ENCODE measurements around the gene TBKBP1.

Gene TBKBP1

GRCh38 chr17:47728214-47728877 is 34.4 kb downstream of the TBKBP1 start:
- DNase-seq (ENCODE audit: low read depth): no peak
- TF ChIP-seq MYC (IDR thresholded peaks at IDR 0.05; ENCODE audit: low read depth, low read length) (no peak), CTCF (IDR thresholded peaks at IDR 0.05; ENCODE audit: low read depth, low read length) (no peak), MAX (IDR thresholded peaks at IDR 0.05; ENCODE audit: low read depth, low read length) (no peak), POLR2A (IDR thresholded peaks at IDR 0.05; ENCODE audit: extremely low read depth, insufficient read length) (no peak)

GRCh38 chr17:47729476-47729875 is 35.5 kb downstream of the TBKBP1 start:
- no peak for DNase-seq (ENCODE audit: low read depth)
- no peak for TF ChIP-seq MYC (IDR thresholded peaks at IDR 0.05; ENCODE audit: low read depth, low read length)
- TF ChIP-seq POLR2A (IDR thresholded peaks at IDR 0.05; ENCODE audit: extremely low read depth, insufficient read length): no peak
- no peak for TF ChIP-seq CTCF (IDR thresholded peaks at IDR 0.05; ENCODE audit: low read depth, low read length)
- no peak for TF ChIP-seq MAX (IDR thresholded peaks at IDR 0.05; ENCODE audit: low read depth, low read length)
- no peak overlapping the region for H3K4me3 ChIP-seq (ENCODE audit: low read depth, low read length)

More at GRCh38 chr17:47728214-47728877, 34.4 kb downstream of the TBKBP1 start:
- no peak overlapping the region for H3K4me3 ChIP-seq (ENCODE audit: low read depth, low read length)

GRCh38 chr17:47730681-47731080 is 36.7 kb downstream of the TBKBP1 start:
- TF ChIP-seq CTCF (IDR thresholded peaks at IDR 0.05; ENCODE audit: low read depth, low read length) (no peak), POLR2A (IDR thresholded peaks at IDR 0.05; ENCODE audit: extremely low read depth, insufficient read length) (no peak), MYC (IDR thresholded peaks at IDR 0.05; ENCODE audit: low read depth, low read length) (no peak), MAX (IDR thresholded peaks at IDR 0.05; ENCODE audit: low read depth, low read length) (no peak)
- DNase-seq (ENCODE audit: low read depth): no peak

GRCh38 chr17:47731396-47731795 is 37.4 kb downstream of the TBKBP1 start:
- no peak overlapping the region for H3K4me3 ChIP-seq (ENCODE audit: low read depth, low read length)
- TF ChIP-seq MAX (IDR thresholded peaks at IDR 0.05; ENCODE audit: low read depth, low read length) (no peak), CTCF (IDR thresholded peaks at IDR 0.05; ENCODE audit: low read depth, low read length) (no peak), MYC (IDR thresholded peaks at IDR 0.05; ENCODE audit: low read depth, low read length) (no peak)
- no peak for DNase-seq (ENCODE audit: low read depth)

More at GRCh38 chr17:47730681-47731080, 36.7 kb downstream of the TBKBP1 start:
- H3K4me3 ChIP-seq (ENCODE audit: low read depth, low read length): no peak overlapping the region

GRCh38 chr17:47732399-47733046 is 38.6 kb downstream of the TBKBP1 start:
- H3K4me3 ChIP-seq (ENCODE audit: low read depth, low read length): no peak overlapping the region
- TF ChIP-seq MYC (IDR thresholded peaks at IDR 0.05; ENCODE audit: low read depth, low read length): no peak
- TF ChIP-seq CTCF (IDR thresholded peaks at IDR 0.05; ENCODE audit: low read depth, low read length): no peak
- no peak for TF ChIP-seq POLR2A (IDR thresholded peaks at IDR 0.05; ENCODE audit: extremely low read depth, insufficient read length)
- TF ChIP-seq MAX (IDR thresholded peaks at IDR 0.05; ENCODE audit: low read depth, low read length): no peak
- DNase-seq (ENCODE audit: low read depth): no peak

Data from NB4 (cell line).